PFSK-1 (cell line): Measurements from ENCODE around the gene HDAC7. TPM values are rescaled to one million over a fixed set of nuclear protein-coding genes. Genes with fewer than 3 reads are reported as not detected.

Experiments used
- FOXP2 ChIP-seq: optimal IDR thresholded peaks from 2 replicates; pipeline ENCODE3; 2011; ENCODE audit warnings: borderline replicate concordance, control low read depth, inconsistent platforms; ENCODE audit not compliant: insufficient read depth; ENCODE audit errors: extremely low read length, extremely low read depth
- POLR2AphosphoS5 ChIP-seq: IDR thresholded peaks from 2 replicates; pipeline ENCODE4 v1.6.1; 2012; ENCODE audit warnings: low read depth, mild to moderate bottlenecking, control low read depth, low read length, moderate library complexity
- REST ChIP-seq, 2 experiments: IDR thresholded peaks; 2 replicates each; pipeline versions ENCODE4 v1.6.1 to v1.8.0; 2011 to 2012; ENCODE audit warnings: low read depth in 2 of 2, low read length in 2 of 2, control low read depth in 1 of 2, inconsistent platforms in 1 of 2, mild to moderate bottlenecking in 1 of 2, moderate library complexity in 1 of 2; ENCODE audit not compliant: insufficient read depth in 1 of 2
- SIN3A ChIP-seq: IDR thresholded peaks from 2 replicates; pipeline ENCODE4 v1.6.1; 2012; ENCODE audit warnings: mild to moderate bottlenecking, low read length, moderate library complexity, borderline replicate concordance; ENCODE audit not compliant: insufficient read depth
- TAF1 ChIP-seq: IDR thresholded peaks from 2 replicates; pipeline ENCODE4 v1.6.1; 2012; ENCODE audit warnings: low read length, control low read depth, borderline replicate concordance; ENCODE audit not compliant: insufficient read depth
- polyA plus RNA-seq: library from polyadenylated mRNA; unstranded; fragments of >200 nt; gene quantifications from one replicate; pipeline ENCODE4 v1.2.1, GENCODE V29; 2012; ENCODE audit warnings: low read depth, missing spikeins; ENCODE audit not compliant: insufficient read length

Gene HDAC7
- polyA plus RNA-seq = 67.8 TPM

- TF ChIP-seq TAF1 = peak; percentile 57; the same call in 1 of the 2 replicates
- no peak; the same call in 1 of the 2 replicates for TF ChIP-seq SIN3A
- TF ChIP-seq REST (IDR thresholded peaks at IDR 0.05; ENCODE audit: insufficient read depth in 1 of 2, low read depth in 2 of 2, low read length in 2 of 2) = no peak
- TF ChIP-seq POLR2AphosphoS5 = peak; percentile 65; the same call in 1 of the 2 replicates
- TF ChIP-seq FOXP2 = no peak
These were observed at the start of gene HDAC7 for GRCh38 chr12:47819896-47820630. HDAC7 (minus strand) TSS chr12:47819903; CDS start chr12:47819785, 118 bp downstream.

DNA sequence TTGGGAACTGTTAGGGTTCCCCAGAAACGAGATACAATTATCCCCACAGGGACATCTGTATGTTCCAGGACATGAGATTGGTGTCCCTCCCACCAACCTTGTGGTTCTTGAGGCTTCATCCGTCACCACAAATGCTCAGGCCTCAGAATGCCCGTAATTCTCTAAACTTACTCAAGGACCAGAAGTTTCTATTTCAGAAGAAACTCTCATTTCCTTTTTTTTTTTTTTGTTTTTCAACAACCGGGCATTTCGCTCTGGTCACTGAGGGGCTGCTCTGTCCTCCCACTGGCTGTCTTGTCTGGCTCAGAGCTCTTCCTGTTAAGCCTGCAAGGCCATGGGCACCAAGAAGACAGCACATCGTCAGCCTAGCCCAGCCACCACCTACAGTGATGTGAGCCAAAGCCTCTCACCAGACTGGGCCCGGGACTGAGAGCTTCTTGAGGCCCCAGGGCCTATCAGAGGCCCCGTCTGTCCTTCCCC is 48.9 kb upstream of the HDAC7 start:
- TF ChIP-seq SIN3A (no peak), REST (IDR thresholded peaks at IDR 0.05; ENCODE audit: insufficient read depth in 1 of 2, low read depth in 2 of 2, low read length in 2 of 2) (no peak)

GRCh38 chr12:47868041-47868440 is 48.3 kb upstream of the HDAC7 start:
- TF ChIP-seq POLR2AphosphoS5 (no peak), REST (IDR thresholded peaks at IDR 0.05; ENCODE audit: insufficient read depth in 1 of 2, low read depth in 2 of 2, low read length in 2 of 2) (no peak), SIN3A (no peak), FOXP2 (no peak), TAF1 (no peak)

DNA sequence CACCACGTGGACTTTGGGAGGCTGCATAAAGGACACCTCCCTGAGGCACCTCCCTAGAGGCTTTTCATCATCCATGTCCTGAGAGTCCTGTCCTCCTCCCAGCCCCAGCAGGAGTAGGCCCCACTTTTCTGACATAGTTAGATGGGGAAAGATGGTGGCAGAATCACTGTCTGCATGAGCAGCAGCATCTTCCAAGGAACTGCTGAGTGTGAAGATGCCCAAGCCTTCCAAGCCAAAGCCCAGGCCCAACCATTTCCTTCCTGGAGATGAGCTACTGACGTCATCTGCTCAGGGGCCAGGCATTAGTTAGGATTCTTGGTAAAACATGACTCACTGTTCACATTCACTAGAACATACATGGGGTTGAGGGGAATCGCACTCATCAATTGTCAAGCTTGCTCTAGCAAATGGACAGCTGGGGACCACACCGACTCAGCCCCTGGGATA is 47.8 kb upstream of the HDAC7 start:
- TF ChIP-seq REST (IDR thresholded peaks at IDR 0.05; ENCODE audit: insufficient read depth in 1 of 2, low read depth in 2 of 2, low read length in 2 of 2) (no peak), SIN3A (no peak), POLR2AphosphoS5 (no peak), FOXP2 (no peak), TAF1 (no peak)
